Trophoblast cell (in vitro differentiated cells and primary cell): ENCODE measurements around the gene RGL1.
A peak's percentile ranks its signal among the peaks of the same experiment; 100 is the strongest.

Experiments used
- DNase-seq, 2 donors: peaks; one replicate each; pipeline ENCODE4 v3.0.0-alpha.2; 2016
- H2AFZ ChIP-seq: 2 replicates; pipeline ENCODE4 v1.6.1; 2013; ENCODE audit warnings: low read length, moderate library complexity, mild to moderate bottlenecking; ENCODE audit not compliant: insufficient read depth, poor library complexity
- H2AK5ac ChIP-seq: 2 replicates; pipeline ENCODE4 v1.6.1; 2013; ENCODE audit warnings: mild to moderate bottlenecking, low read length
- H2BK120ac ChIP-seq: 2 replicates; pipeline ENCODE4 v1.6.1; 2013; ENCODE audit warnings: low read length, mild to moderate bottlenecking, moderate library complexity; ENCODE audit not compliant: insufficient read depth, poor library complexity
- H2BK12ac ChIP-seq: 2 replicates; pipeline ENCODE4 v1.6.1; 2013; ENCODE audit warnings: mild to moderate bottlenecking, low read length, moderate library complexity
- H2BK5ac ChIP-seq: 2 replicates; pipeline ENCODE4 v1.6.1; 2013; ENCODE audit warnings: low read length, low read depth, moderate library complexity, mild to moderate bottlenecking; ENCODE audit not compliant: poor library complexity
- H3K14ac ChIP-seq: 2 replicates; pipeline ENCODE4 v1.6.1; 2013; ENCODE audit warnings: mild to moderate bottlenecking, low read length
- H3K18ac ChIP-seq: 2 replicates; pipeline ENCODE4 v1.6.1; 2013; ENCODE audit warnings: mild to moderate bottlenecking, low read length
- H3K23ac ChIP-seq: 2 replicates; pipeline ENCODE4 v1.6.1; 2013; ENCODE audit warnings: low read length
- H3K27ac ChIP-seq: 2 replicates; pipeline ENCODE4 v1.5.1; 2013; ENCODE audit warnings: low read depth, mild to moderate bottlenecking, inconsistent platforms, low read length, moderate library complexity
- H3K27me3 ChIP-seq: 2 replicates; pipeline ENCODE4 v1.6.1; 2013; ENCODE audit warnings: inconsistent platforms, mild to moderate bottlenecking, low read length, moderate library complexity; ENCODE audit not compliant: insufficient read depth
- H3K36me3 ChIP-seq, 2 experiments: 1 replicate in 1 of 2; 2 replicates in 1 of 2; pipeline ENCODE4 v1.6.1; 2013; ENCODE audit warnings: low read length in 2 of 2, mild to moderate bottlenecking in 2 of 2, moderate library complexity in 1 of 2; ENCODE audit not compliant: insufficient read depth in 2 of 2, control insufficient read depth in 1 of 2
- H3K4ac ChIP-seq: 2 replicates; pipeline ENCODE4 v1.6.1; 2013; ENCODE audit warnings: low read depth, mild to moderate bottlenecking, low read length, moderate library complexity
- H3K4me1 ChIP-seq, 2 experiments: 1 replicate in 1 of 2; 2 replicates in 1 of 2; pipeline ENCODE4 v1.6.1; 2013; ENCODE audit warnings: low read length in 2 of 2, mild to moderate bottlenecking in 2 of 2, moderate library complexity in 1 of 2; ENCODE audit not compliant: insufficient read depth in 2 of 2, control insufficient read depth in 1 of 2
- H3K4me2 ChIP-seq: 2 replicates; pipeline ENCODE4 v1.6.1; 2013; ENCODE audit warnings: inconsistent platforms, mild to moderate bottlenecking, low read length, moderate library complexity
- H3K4me3 ChIP-seq: 2 replicates; pipeline ENCODE4 v1.5.1; 2013; ENCODE audit warnings: mild to moderate bottlenecking, low read depth, low read length, inconsistent platforms
- H3K79me1 ChIP-seq: one replicate; pipeline ENCODE4 v1.6.1; 2013; ENCODE audit warnings: low read length
- H3K79me2 ChIP-seq: 2 replicates; pipeline ENCODE4 v1.6.1; 2013; ENCODE audit warnings: low read length, mild to moderate bottlenecking; ENCODE audit not compliant: control insufficient read depth, insufficient read depth, poor library complexity
- H3K9ac ChIP-seq: 2 replicates; pipeline ENCODE4 v1.6.1; 2013; ENCODE audit warnings: mild to moderate bottlenecking, low read length
- H3K9me3 ChIP-seq: 2 replicates; pipeline ENCODE4 v1.6.1; 2013; ENCODE audit warnings: low read depth, mild to moderate bottlenecking, control low read depth, inconsistent platforms, low read length; ENCODE audit not compliant: insufficient read depth
- H4K12ac ChIP-seq: 2 replicates; pipeline ENCODE4 v1.6.1; 2013; ENCODE audit warnings: low read depth, mild to moderate bottlenecking, low read length, moderate library complexity
- H4K8ac ChIP-seq: 2 replicates; pipeline ENCODE4 v1.6.1; 2013; ENCODE audit warnings: low read depth, mild to moderate bottlenecking, low read length, moderate library complexity
- H4K91ac ChIP-seq: one replicate; pipeline ENCODE4 v1.6.1; 2013; ENCODE audit warnings: low read depth, mild to moderate bottlenecking, low read length, moderate library complexity
- WGBS: extraction: QIAGEN DNeasy Blood & Tissue Kit; methylation state at CpG from one replicate; pipeline ENCODE4 v1.1.7; 2013; ENCODE audit warnings: missing lambda C conversion rate; ENCODE audit not compliant: insufficient read length, insufficient coverage; ENCODE audit errors: extremely low coverage; 5-methylcytosine and 5-hydroxymethylcytosine counted together

The RGL1 gene

GRCh38 chr1:183873642-183874041 is 68.7 kb downstream of the RGL1 start:
- Histone ChIP-seq H3K14ac (no peak overlapping the region), H3K23ac (no peak overlapping the region), H2BK5ac (no peak overlapping the region), H4K12ac (no peak overlapping the region), H3K27ac (no peak overlapping the region), H3K4me2 (no peak overlapping the region), H2BK120ac (no peak overlapping the region), H3K18ac (no peak overlapping the region), H2AFZ (no peak overlapping the region), H3K4ac (no peak overlapping the region), H3K9ac (no peak overlapping the region), H3K4me1 (peaks cover 5 to 10% of the 10 kb centered on the region in 2 experiments), H3K79me2 (no peaks in the 10 kb centered on the region), H3K4me3 (no peak overlapping the region), H3K36me3 (peaks cover 0 to 4% of the 10 kb centered on the region in 2 experiments), H3K9me3 (no peaks in the 10 kb centered on the region), H4K8ac (no peak overlapping the region), H2AK5ac (no peak overlapping the region), H2BK12ac (no peak overlapping the region), H4K91ac (no peak overlapping the region), H3K27me3 (no peaks in the 10 kb centered on the region), H3K79me1 (no peaks in the 10 kb centered on the region)
- no CpG with 5 or more reads among the region's 3 CpGs for WGBS
- DNase-seq, result no peak

GRCh38 chr1:183876309-183876708 is 71.4 kb downstream of the RGL1 start:
- Histone ChIP-seq H3K4me3 (no peak overlapping the region), H3K79me1 (peaks cover 3% of the 10 kb centered on the region), H3K27ac (no peak overlapping the region), H3K36me3 (peaks cover 0 to 2% of the 10 kb centered on the region in 2 experiments), H2AFZ (no peak overlapping the region), H3K9me3 (no peaks in the 10 kb centered on the region), H3K27me3 (no peaks in the 10 kb centered on the region), H2BK12ac (no peak overlapping the region), H2BK5ac (no peak overlapping the region), H3K14ac (no peak overlapping the region), H4K12ac (no peak overlapping the region), H4K8ac (no peak overlapping the region), H3K4ac (no peak overlapping the region), H2BK120ac (no peak overlapping the region), H3K79me2 (no peaks in the 10 kb centered on the region), H3K18ac (no peak overlapping the region), H3K23ac (no peak overlapping the region), H3K9ac (no peak overlapping the region), H3K4me2 (no peak overlapping the region), H4K91ac (no peak overlapping the region), H3K4me1 (peaks cover under 1 to 5% of the 10 kb centered on the region in 2 experiments), H2AK5ac (no peak overlapping the region)
- no CpG with 5 or more reads among the region's 4 CpGs for WGBS
- no peak for DNase-seq

- Histone ChIP-seq H3K23ac (no peak overlapping the region), H2BK12ac (no peak overlapping the region), H4K8ac (no peak overlapping the region), H3K4me3 (no peak overlapping the region), H3K79me2 (no peaks in the 10 kb centered on the region), H3K27ac (no peak overlapping the region), H3K9me3 (no peaks in the 10 kb centered on the region), H3K4me1 (peaks cover 5 to 6% of the 10 kb centered on the region in 2 experiments), H3K79me1 (peaks cover 6% of the 10 kb centered on the region), H3K4me2 (no peak overlapping the region), H2BK120ac (no peak overlapping the region), H4K91ac (no peak overlapping the region), H2AFZ (no peak overlapping the region), H4K12ac (no peak overlapping the region), H3K27me3 (no peaks in the 10 kb centered on the region), H2BK5ac (no peak overlapping the region), H3K18ac (no peak overlapping the region), H3K4ac (no peak overlapping the region), H3K36me3 (peaks cover 0 to 2% of the 10 kb centered on the region in 2 experiments), H3K14ac (no peak overlapping the region), H2AK5ac (peak overlapping the region; percentile 85), H3K9ac (no peak overlapping the region)
- DNase-seq, result no peak
- WGBS, result no CpG with 5 or more reads among the region's 10 CpGs
Observed at GRCh38 chr1:183877053-183877720, 72.3 kb downstream of the RGL1 start.

- Histone ChIP-seq H3K79me2 (no peaks in the 10 kb centered on the region), H3K4me1 (peaks cover 9 to 17% of the 10 kb centered on the region in 2 experiments), H3K9ac (no peak overlapping the region), H3K4ac (no peak overlapping the region), H2BK120ac (no peak overlapping the region), H2AK5ac (no peak overlapping the region), H3K4me3 (no peak overlapping the region), H3K27ac (no peak overlapping the region), H2BK5ac (no peak overlapping the region), H3K79me1 (peaks cover 7% of the 10 kb centered on the region), H3K23ac (no peak overlapping the region), H3K36me3 (peaks cover 0 to 2% of the 10 kb centered on the region in 2 experiments), H4K8ac (no peak overlapping the region), H3K4me2 (no peak overlapping the region), H2AFZ (no peak overlapping the region), H4K91ac (no peak overlapping the region), H3K27me3 (no peaks in the 10 kb centered on the region), H4K12ac (no peak overlapping the region), H2BK12ac (no peak overlapping the region), H3K9me3 (no peaks in the 10 kb centered on the region), H3K14ac (no peak overlapping the region), H3K18ac (no peak overlapping the region)
- WGBS, result no CpG with 5 or more reads among the region's 2 CpGs
- DNase-seq, result no peak
Observed at GRCh38 chr1:183879494-183879893, 74.6 kb downstream of the RGL1 start.
